IMR-90 (cell line): ENCODE data around the gene LDB1. TPM values are rescaled to one million over a fixed set of nuclear protein-coding genes. Genes with fewer than 3 reads are reported as not detected.

Experiments
- ATAC-seq: fragments of 200-7000 bp; cut with Tn5 transposase; 2 replicates; pipeline ENCODE4 v1.9.1; 2020; ENCODE audit warnings: low read depth, mild to moderate bottlenecking, moderate library complexity
- BruUV-seq: library from RNA; stranded (reverse); fragments of 400-500 nt; replicated peaks from 2 replicates; lab custom pipeline; 2021; lab: Mats Ljungman, UMichigan
- CTCF ChIA-PET: fragments of 300-600 bp; formaldehyde crosslinking; extraction: SDS; loops from one replicate; lab custom pipeline; 2021; ENCODE audit warnings: antibody characterized with exemption; lab: Yijun Ruan, JAX
- POLR2A ChIA-PET: fragments of 300-600 bp; sonication (Branson Sonifier 250); formaldehyde crosslinking; loops from one replicate; lab custom pipeline; 2022; ENCODE audit warnings: antibody characterized with exemption; ENCODE audit not compliant: unreplicated experiment; lab: Charles Lee
- DNase-seq: peaks from one replicate; pipeline ENCODE4 v3.0.0; 2013
- H2AFZ ChIP-seq: replicated peaks from 2 replicates; pipeline ENCODE3; 2013; ENCODE audit warnings: low read length, mild to moderate bottlenecking; ENCODE audit not compliant: poor library complexity
- H2AK5ac ChIP-seq: 2 replicates; pipeline ENCODE4 v1.6.1; 2013; ENCODE audit warnings: low read depth, low read length, inconsistent platforms
- H2AK9ac ChIP-seq: replicated peaks from 2 replicates; pipeline ENCODE3; 2013; ENCODE audit warnings: mild to moderate bottlenecking, low read depth, low read length, moderate library complexity; ENCODE audit not compliant: poor library complexity
- H2BK120ac ChIP-seq: 2 replicates; pipeline ENCODE4 v1.6.1; 2013; ENCODE audit warnings: low read depth, low read length, inconsistent platforms
- H2BK15ac ChIP-seq: 3 replicates; pipeline ENCODE4 v1.6.1; 2013; ENCODE audit warnings: low read depth, low read length, inconsistent platforms
- H2BK20ac ChIP-seq: 2 replicates; pipeline ENCODE4 v1.6.1; 2013; ENCODE audit warnings: low read depth, mild to moderate bottlenecking, inconsistent platforms, low read length, moderate library complexity
- H2BK5ac ChIP-seq: 2 replicates; pipeline ENCODE4 v1.6.1; 2013; ENCODE audit warnings: mild to moderate bottlenecking, low read depth, low read length, inconsistent platforms; ENCODE audit not compliant: poor library complexity, severe bottlenecking
- H3K14ac ChIP-seq: replicated peaks from 2 replicates; pipeline ENCODE4 v1.6.1; 2013; ENCODE audit warnings: low read depth, low read length, inconsistent platforms
- H3K18ac ChIP-seq: 2 replicates; pipeline ENCODE4 v1.6.1; 2013; ENCODE audit warnings: low read depth, low read length, control low read depth
- H3K23ac ChIP-seq: 2 replicates; pipeline ENCODE4 v1.6.1; 2013; ENCODE audit warnings: low read depth, low read length, inconsistent platforms
- H3K27ac ChIP-seq: 2 replicates; pipeline ENCODE4 v1.5.1; 2013; ENCODE audit warnings: mild to moderate bottlenecking, control low read depth, low read length; ENCODE audit not compliant: insufficient read depth
- H3K27me3 ChIP-seq: 2 replicates; pipeline ENCODE4 v1.6.1; 2013; ENCODE audit warnings: low read length; ENCODE audit not compliant: control insufficient read depth, insufficient read depth
- H3K36me3 ChIP-seq: 2 replicates; pipeline ENCODE4 v1.6.1; 2013; ENCODE audit warnings: low read length, mixed read lengths; ENCODE audit not compliant: control insufficient read depth, insufficient read depth
- H3K4ac ChIP-seq: 2 replicates; pipeline ENCODE4 v1.6.1; 2013; ENCODE audit warnings: low read depth, low read length, inconsistent platforms
- H3K4me1 ChIP-seq: 2 replicates; pipeline ENCODE4 v1.6.1; 2013; ENCODE audit warnings: low read length, mixed read lengths; ENCODE audit not compliant: control insufficient read depth, insufficient read depth
- H3K4me2 ChIP-seq: 2 replicates; pipeline ENCODE4 v1.6.1; 2013; ENCODE audit warnings: low read depth, mild to moderate bottlenecking, control low read depth, low read length, moderate library complexity
- H3K4me3 ChIP-seq: 2 replicates; pipeline ENCODE4 v1.5.1; 2013; ENCODE audit warnings: low read depth, mild to moderate bottlenecking, control low read depth, low read length, moderate library complexity; ENCODE audit not compliant: insufficient read depth
- H3K56ac ChIP-seq: 2 replicates; pipeline ENCODE4 v1.6.1; 2013; ENCODE audit warnings: low read length, inconsistent platforms; ENCODE audit not compliant: insufficient read depth; ENCODE audit errors: extremely low read depth
- H3K79me1 ChIP-seq, 2 experiments: 2 replicates each; pipeline ENCODE4 v1.6.1; 2013; ENCODE audit warnings: low read length in 2 of 2, inconsistent platforms in 1 of 2, low read depth in 1 of 2
- H3K9ac ChIP-seq: 2 replicates; pipeline ENCODE4 v1.6.1; 2013; ENCODE audit warnings: low read depth, low read length, control low read depth
- H3K9me1 ChIP-seq: 2 replicates; pipeline ENCODE4 v1.6.1; 2013; ENCODE audit warnings: low read length, inconsistent platforms; ENCODE audit not compliant: insufficient read depth
- H3K9me3 ChIP-seq: 2 replicates; pipeline ENCODE4 v1.6.1; 2013; ENCODE audit warnings: low read length; ENCODE audit not compliant: control insufficient read depth, insufficient read depth
- H4K20me1 ChIP-seq: 2 replicates; pipeline ENCODE4 v1.6.1; 2013; ENCODE audit warnings: low read length, inconsistent platforms; ENCODE audit not compliant: insufficient read depth
- H4K5ac ChIP-seq: 2 replicates; pipeline ENCODE4 v1.6.1; 2013; ENCODE audit warnings: mild to moderate bottlenecking, low read depth, low read length, control low read depth
- H4K8ac ChIP-seq, 2 experiments: 2 replicates each; pipeline ENCODE4 v1.6.1; 2013; ENCODE audit warnings: low read depth in 2 of 2, low read length in 2 of 2, control low read depth in 1 of 2, inconsistent platforms in 1 of 2
- H4K91ac ChIP-seq: 2 replicates; pipeline ENCODE4 v1.6.1; 2013; ENCODE audit warnings: low read depth, low read length, inconsistent platforms; ENCODE audit not compliant: insufficient read depth
- FOS ChIP-seq: fragments of 150-350 bp; IDR thresholded peaks from 2 replicates; pipeline ENCODE4 v1.6.1; 2016; ENCODE audit warnings: low read depth, low read length
- MAFK ChIP-seq: IDR thresholded peaks from 2 replicates; pipeline ENCODE4 v1.6.1; 2012; ENCODE audit warnings: low read depth, low read length, improper control_type of control experiment
- MAZ ChIP-seq: IDR thresholded peaks from 2 replicates; pipeline ENCODE4 v1.6.1; 2012; ENCODE audit warnings: low read depth, mild to moderate bottlenecking, low read length, improper control_type of control experiment, moderate library complexity, borderline replicate concordance
- RCOR1 ChIP-seq: IDR thresholded peaks from 2 replicates; pipeline ENCODE4 v1.6.1; 2012; ENCODE audit warnings: mild to moderate bottlenecking, low read length, improper control_type of control experiment; ENCODE audit not compliant: insufficient replicate concordance
- RFX5 ChIP-seq: IDR thresholded peaks from 2 replicates; pipeline ENCODE4 v1.8.0; 2012; ENCODE audit warnings: low read depth, mild to moderate bottlenecking, low read length, moderate library complexity
- SMC3 ChIP-seq: fragments of 150-350 bp; IDR thresholded peaks from 2 replicates; pipeline ENCODE4 v1.6.1; 2016; ENCODE audit warnings: low read depth, mild to moderate bottlenecking, antibody characterized with exemption, low read length, moderate library complexity
- WGBS, 2 experiments: methylation state at CpG; one replicate each; pipeline versions ENCODE4 v1.1.5 to v1.1.7; 2013; ENCODE audit warnings: missing lambda C conversion rate in 2 of 2; ENCODE audit not compliant: insufficient read length in 1 of 2; ENCODE audit errors: extremely low coverage in 2 of 2; 5-methylcytosine and 5-hydroxymethylcytosine counted together
- dilution Hi-C: fragments of 300-500 bp; cut with HindIII; formaldehyde crosslinking; loops from one replicate; pipeline ENCODE4 v1.14.3; 2018; ENCODE audit warnings: low sequenced_read_pairs; ENCODE audit not compliant: unreplicated experiment
- in situ Hi-C: fragments of 300-500 bp; cut with MboI; formaldehyde crosslinking; loops from 3 replicates; pipeline ENCODE4 v1.14.3; 2019; ENCODE audit warnings: low sequenced_read_pairs, inconsistent platforms, mixed read lengths
- intact Hi-C: fragments of 100-400 bp; cut with micrococcal nuclease; formaldehyde crosslinking; loops from 2 replicates; pipeline ENCODE4 v1.10.0; 2022
- polyA plus RNA-seq, 3 experiments: library from polyadenylated mRNA; depleted of rRNA; stranded (reverse); fragments of >200 nt; gene quantifications; 2 replicates each; pipeline ENCODE4 v1.2.3, GENCODE V29; 2012; ENCODE audit warnings: low replicate concordance in 1 of 3
- total RNA-seq: library from RNA; depleted of rRNA; stranded (reverse); fragments of >200 nt; gene quantifications from 2 replicates; pipeline ENCODE4 v1.2.3, GENCODE V29; 2012

LDB1 gene
- total and polyA plus RNA-seq, 2 of the 4 experiments (the other 2 are of a cell fraction): 47.9 to 92.4 TPM

GRCh38 chr10:102090772-102091171 is 29.4 kb downstream of the LDB1 start:
- Histone ChIP-seq H3K23ac (no peak overlapping the region), H2BK20ac (no peak overlapping the region), H3K14ac (no peak overlapping the region), H3K79me1 (no peaks in the 10 kb centered on the region), H3K4me3 (no peak overlapping the region), H3K9me3 (no peaks in the 10 kb centered on the region), H4K5ac (no peak overlapping the region), H2AK5ac (no peak overlapping the region), H2BK5ac (no peak overlapping the region), H3K9me1 (no peaks in the 10 kb centered on the region), H3K27me3 (no peaks in the 10 kb centered on the region), H2BK120ac (no peak overlapping the region), H4K8ac (no peak overlapping the region), H2BK15ac (no peak overlapping the region), H3K56ac (no peak overlapping the region), H2AFZ (no peak overlapping the region), H3K18ac (no peak overlapping the region), H3K9ac (no peak overlapping the region), H4K20me1 (no peaks in the 10 kb centered on the region), H2AK9ac (peak overlapping the region; percentile 42), H3K4me2 (no peak overlapping the region), H3K36me3 (peaks cover 6% of the 10 kb centered on the region; the same call in 1 of the 2 replicates), H3K4me1 (no peaks in the 10 kb centered on the region), H3K4ac (no peak overlapping the region), H3K27ac (no peak overlapping the region), H4K91ac (no peak overlapping the region)
- TF ChIP-seq RCOR1 (no peak), RFX5 (no peak), FOS (no peak), SMC3 (no peak), MAFK (no peak), MAZ (no peak)
- POLR2A ChIA-PET: no interaction called here
- no TSS peak for BruUV-seq
- peak; percentile 35; the same call in 1 of the 2 replicates for ATAC-seq
- dilution Hi-C loops (no loop called here), in situ Hi-C loops (no loop called here), intact Hi-C loops (no loop called here)
- peak; percentile 56 for DNase-seq
- 50% methylated on average over 2 of the region's 2 CpGs; no CpG with 5 or more reads in 1 of the 2 experiments for WGBS, 2 experiments
- CTCF ChIA-PET: no interaction called here
